ENCODE data around the gene SRBD1. TPM values are rescaled to one million over a fixed set of nuclear protein-coding genes. Genes with fewer than 3 reads are reported as not detected.

Gene SRBD1
- total RNA-seq, 6 experiments from 2014 or later = 7.4 to 14.1 (median 9.4) TPM

DNA sequence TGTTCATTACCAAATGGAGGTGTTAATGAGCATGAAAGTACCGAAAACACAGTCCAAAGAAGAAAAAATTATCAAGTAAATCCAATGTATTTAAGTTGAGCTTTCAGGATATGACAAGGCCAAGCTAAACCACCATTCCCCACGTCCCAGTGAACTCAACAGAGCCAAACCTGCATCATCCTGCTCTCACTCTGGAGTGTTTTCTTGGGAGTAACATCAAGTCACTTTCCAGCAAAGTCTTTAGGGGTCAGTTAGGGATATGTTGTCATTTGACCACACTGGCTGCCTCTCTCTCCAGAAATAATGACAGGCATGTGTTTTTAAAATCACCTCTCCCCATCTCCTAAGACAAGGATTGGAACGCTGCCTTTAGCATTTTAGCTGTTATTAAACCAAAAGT is 140.5 kb downstream of the SRBD1 start:
- H3K4me3 ChIP-seq = no peak overlapping the region
- H3K36me3 ChIP-seq = no peaks in the 10 kb centered on the region
- DNase-seq = no peak
- H3K9me3 ChIP-seq = no peaks in the 10 kb centered on the region
- ATAC-seq = no peak
- H3K27me3 ChIP-seq = no peaks in the 10 kb centered on the region
- intact Hi-C loops (cut with DNase I) = no loop called here
- 100% methylated on average over 3 of the region's 3 CpGs for WGBS (ENCODE audit: insufficient coverage, low coverage, low lambda C conversion rate, missing lambda C conversion rate)
- no peak overlapping the region for H3K27ac ChIP-seq
- H3K4me1 ChIP-seq = peaks cover 0 to 23% (median 13%) of the 10 kb centered on the region in 4 donors
- TF ChIP-seq POLR2A (IDR thresholded peaks at IDR 0.05) (no peak), CTCF (IDR thresholded peaks at IDR 0.05) (no peak)

DNA sequence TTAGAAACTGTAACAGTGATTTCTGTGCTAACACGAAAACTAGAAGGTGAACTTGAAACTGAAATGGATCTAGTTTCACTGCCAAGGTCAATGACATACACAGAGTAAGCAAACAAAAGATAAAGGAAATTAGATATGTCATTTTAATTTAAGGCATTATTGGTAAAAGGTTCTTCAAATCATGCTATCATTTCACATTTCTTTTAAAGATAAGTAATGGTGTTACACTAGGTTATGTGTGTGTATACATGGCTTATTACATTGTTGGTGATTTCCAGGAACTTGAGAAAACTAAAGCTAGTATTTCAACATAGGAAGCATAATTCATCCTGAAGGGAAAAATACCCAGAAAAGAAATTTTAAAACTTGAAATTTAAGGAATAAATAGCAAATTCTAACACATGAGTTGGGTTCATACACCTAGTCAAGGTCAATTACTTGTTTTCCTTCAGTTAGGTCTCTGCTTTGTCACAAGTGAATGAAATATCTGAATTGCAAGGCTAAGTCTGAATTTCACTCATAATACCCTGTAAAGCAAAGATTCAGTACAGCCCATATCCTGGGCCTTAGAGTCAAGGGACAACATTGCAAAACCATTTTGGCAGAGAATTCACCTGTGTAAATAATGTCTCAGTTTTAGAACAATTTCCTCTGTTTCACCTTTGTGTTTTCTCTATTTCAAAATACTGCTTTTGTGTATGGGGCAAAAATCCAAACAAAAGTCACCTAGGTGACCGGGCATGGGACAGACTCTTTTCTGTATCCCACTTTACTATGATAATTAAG is 141.6 kb downstream of the SRBD1 start:
- no peak overlapping the region for H3K4me3 ChIP-seq
- H3K36me3 ChIP-seq = no peaks in the 10 kb centered on the region
- peak overlapping the region; percentile 49 to 74 (median 61) for H3K27ac ChIP-seq
- intact Hi-C loops (cut with DNase I) = no loop called here
- no peak for TF ChIP-seq POLR2A (IDR thresholded peaks at IDR 0.05)
- no peak for TF ChIP-seq CTCF (IDR thresholded peaks at IDR 0.05)
- peak; percentile 93 to 97 (median 94) for ATAC-seq
- DNase-seq = peak in 1 of 3 donors; percentile 45
- no peaks in the 10 kb centered on the region for H3K9me3 ChIP-seq
- WGBS (ENCODE audit: insufficient coverage, low coverage, low lambda C conversion rate, missing lambda C conversion rate) = 20% methylated on average over 2 of the region's 2 CpGs
- peaks cover 0 to 23% (median 13%) of the 10 kb centered on the region in 4 donors for H3K4me1 ChIP-seq
- no peaks in the 10 kb centered on the region for H3K27me3 ChIP-seq

GRCh38 chr2:45468279-45468678 is 142.8 kb downstream of the SRBD1 start:
- H3K27ac ChIP-seq = no peak overlapping the region
- H3K27me3 ChIP-seq = no peaks in the 10 kb centered on the region
- H3K4me1 ChIP-seq = peaks cover 0 to 23% (median 13%) of the 10 kb centered on the region in 4 donors
- no peak for DNase-seq
- WGBS (ENCODE audit: insufficient coverage, low coverage, low lambda C conversion rate, missing lambda C conversion rate) = 97% methylated on average over 4 of the region's 4 CpGs
- intact Hi-C loops (cut with DNase I) = no loop called here
- no peaks in the 10 kb centered on the region for H3K36me3 ChIP-seq
- H3K9me3 ChIP-seq = no peaks in the 10 kb centered on the region
- no peak for TF ChIP-seq CTCF (IDR thresholded peaks at IDR 0.05)
- no peak for TF ChIP-seq POLR2A (IDR thresholded peaks at IDR 0.05)
- no peak overlapping the region for H3K4me3 ChIP-seq
- ATAC-seq = no peak

DNA sequence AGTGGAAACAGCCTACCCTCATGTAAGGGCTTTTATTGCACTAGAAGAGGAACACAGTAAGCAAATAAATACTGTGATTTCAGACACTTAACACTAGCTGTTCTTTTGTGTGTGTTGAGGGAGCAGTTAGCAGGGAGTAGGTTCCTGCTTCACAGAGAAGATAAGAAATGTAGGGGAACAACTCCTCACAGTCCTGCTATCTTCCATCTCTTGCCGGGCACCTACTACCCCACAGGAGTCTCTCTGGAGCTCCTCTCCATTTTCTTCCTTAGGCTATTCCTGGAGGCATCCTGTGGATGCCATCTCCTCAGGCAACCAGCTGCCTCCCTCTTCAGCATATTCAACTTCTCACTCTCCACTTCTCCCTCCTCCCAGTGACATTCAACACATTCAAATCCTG is 145.0 kb downstream of the SRBD1 start:
- no peak for ATAC-seq
- WGBS (ENCODE audit: insufficient coverage, low coverage, low lambda C conversion rate, missing lambda C conversion rate) = 86% methylated on average over 1 of the region's 1 CpG
- TF ChIP-seq CTCF (IDR thresholded peaks at IDR 0.05) = no peak
- no peak for TF ChIP-seq POLR2A (IDR thresholded peaks at IDR 0.05)

More for the DNA sequence above, 145.0 kb downstream of the SRBD1 start:
- no peaks in the 10 kb centered on the region for H3K9me3 ChIP-seq
- H3K36me3 ChIP-seq = no peaks in the 10 kb centered on the region
- DNase-seq = no peak
- H3K27me3 ChIP-seq = no peaks in the 10 kb centered on the region
- no peak overlapping the region for H3K27ac ChIP-seq
- intact Hi-C loops (cut with DNase I) = no loop called here
- H3K4me1 ChIP-seq = peaks cover 0 to 23% (median 13%) of the 10 kb centered on the region in 4 donors
- no peak overlapping the region for H3K4me3 ChIP-seq
